Osteoblast (primary cell): ENCODE results near the gene COX10. TPM values are rescaled to one million over a fixed set of nuclear protein-coding genes. Genes with fewer than 3 reads are reported as not detected.

ENCODE experiments used
- DNase-seq: peaks from one replicate; pipeline ENCODE4 v3.0.0; 2011; ENCODE audit warnings: low spot score, mixed read lengths; ENCODE audit not compliant: insufficient read length; ENCODE audit errors: missing footprints
- H2AFZ ChIP-seq: 2 replicates; pipeline ENCODE4 v1.6.0; 2011; ENCODE audit warnings: mild to moderate bottlenecking, low read length
- H3K27ac ChIP-seq: 2 replicates; pipeline ENCODE4 v1.5.1; 2011; ENCODE audit warnings: mild to moderate bottlenecking, low read depth, low read length, moderate library complexity
- H3K27me3 ChIP-seq: 2 replicates; pipeline ENCODE4 v1.6.0; 2012; ENCODE audit warnings: mild to moderate bottlenecking, control low read depth, inconsistent platforms, low read length, moderate library complexity; ENCODE audit not compliant: insufficient read depth
- H3K36me3 ChIP-seq: 2 replicates; pipeline ENCODE4 v1.5.1; 2011; ENCODE audit warnings: mild to moderate bottlenecking, low read length, control low read depth, moderate library complexity; ENCODE audit not compliant: insufficient read depth
- H3K4me1 ChIP-seq: 2 replicates; pipeline ENCODE4 v1.5.1; 2011; ENCODE audit warnings: mild to moderate bottlenecking, low read length, control low read depth, moderate library complexity; ENCODE audit not compliant: insufficient read depth
- H3K4me2 ChIP-seq: 2 replicates; pipeline ENCODE4 v1.6.0; 2011; ENCODE audit warnings: mild to moderate bottlenecking, low read length; ENCODE audit not compliant: insufficient read depth
- H3K4me3 ChIP-seq: fragments of 200-600 bp; sonication (generic); 3 replicates; pipeline ENCODE4 v1.5.1; 2012; ENCODE audit warnings: mild to moderate bottlenecking, low read length, inconsistent platforms; ENCODE audit not compliant: insufficient read depth
- H3K79me2 ChIP-seq: 2 replicates; pipeline ENCODE4 v1.6.0; 2012; ENCODE audit warnings: mild to moderate bottlenecking, low read length, control low read depth, inconsistent platforms; ENCODE audit not compliant: insufficient read depth
- H3K9me3 ChIP-seq: 2 replicates; pipeline ENCODE4 v1.5.1; 2011; ENCODE audit warnings: low read depth, low read length, control low read depth
- H4K20me1 ChIP-seq: 2 replicates; pipeline ENCODE4 v1.6.0; 2012; ENCODE audit warnings: mild to moderate bottlenecking, low read length, control low read depth; ENCODE audit not compliant: insufficient read depth
- CTCF ChIP-seq: IDR thresholded peaks from 2 replicates; pipeline ENCODE4 v1.5.1; 2011; ENCODE audit warnings: mild to moderate bottlenecking, low read depth, low read length, moderate library complexity; ENCODE audit errors: extremely low read depth
- total RNA-seq: library from RNA; depleted of rRNA; stranded (reverse); fragments of >200 nt; gene quantifications from 2 replicates; pipeline ENCODE4 v1.2.3, GENCODE V29; 2012

COX10 gene
- total RNA-seq, 1 donor = 14.8 TPM

GRCh38 chr17:14098246-14098645 is 28.9 kb downstream of the COX10 start:
- H3K9me3 ChIP-seq = no peaks in the 10 kb centered on the region
- H3K27ac ChIP-seq = no peak overlapping the region
- H4K20me1 ChIP-seq = peaks cover 11% of the 10 kb centered on the region
- TF ChIP-seq CTCF = no peak
- H2AFZ ChIP-seq = no peak overlapping the region
- H3K4me3 ChIP-seq = no peak overlapping the region
- no peaks in the 10 kb centered on the region for H3K36me3 ChIP-seq
- H3K79me2 ChIP-seq = peaks cover 44% of the 10 kb centered on the region
- H3K4me1 ChIP-seq = peaks cover 4% of the 10 kb centered on the region
- no peaks in the 10 kb centered on the region for H3K27me3 ChIP-seq
- H3K4me2 ChIP-seq = no peak overlapping the region
- DNase-seq = no peak

- H4K20me1 ChIP-seq = peaks cover 7% of the 10 kb centered on the region
- no peak for TF ChIP-seq CTCF
These were observed 32.7 kb downstream of the COX10 start for GRCh38 chr17:14101976-14102375.

GRCh38 chr17:14103836-14104235 is 34.5 kb downstream of the COX10 start:
- no peaks in the 10 kb centered on the region for H3K27me3 ChIP-seq
- H3K4me3 ChIP-seq = no peak overlapping the region
- no peak for TF ChIP-seq CTCF
- peaks cover 19% of the 10 kb centered on the region for H3K79me2 ChIP-seq
- no peak for DNase-seq
- H3K9me3 ChIP-seq = no peaks in the 10 kb centered on the region
- H3K4me2 ChIP-seq = no peak overlapping the region
- H3K27ac ChIP-seq = no peak overlapping the region
- no peaks in the 10 kb centered on the region for H3K4me1 ChIP-seq
- no peak overlapping the region for H2AFZ ChIP-seq
- no peaks in the 10 kb centered on the region for H3K36me3 ChIP-seq
- peaks cover 3% of the 10 kb centered on the region for H4K20me1 ChIP-seq

More at GRCh38 chr17:14101976-14102375, 32.7 kb downstream of the COX10 start:
- DNase-seq = no peak
- Histone ChIP-seq H3K27me3 (no peaks in the 10 kb centered on the region), H3K36me3 (no peaks in the 10 kb centered on the region), H2AFZ (no peak overlapping the region), H3K4me2 (no peak overlapping the region), H3K27ac (no peak overlapping the region), H3K4me3 (no peak overlapping the region), H3K79me2 (peaks cover 21% of the 10 kb centered on the region), H3K4me1 (no peaks in the 10 kb centered on the region), H3K9me3 (no peaks in the 10 kb centered on the region)

GRCh38 chr17:14104734-14105133 is 35.4 kb downstream of the COX10 start:
- Histone ChIP-seq H3K27ac (no peak overlapping the region), H3K4me2 (no peak overlapping the region), H2AFZ (no peak overlapping the region), H3K4me3 (no peak overlapping the region), H3K79me2 (peaks cover 11% of the 10 kb centered on the region), H3K4me1 (no peaks in the 10 kb centered on the region), H3K9me3 (no peaks in the 10 kb centered on the region), H4K20me1 (peaks cover 3% of the 10 kb centered on the region), H3K36me3 (no peaks in the 10 kb centered on the region), H3K27me3 (no peaks in the 10 kb centered on the region)
- TF ChIP-seq CTCF = no peak
- DNase-seq = no peak
